WTC11 (cell line): ENCODE measurements around the gene SLC38A10. TPM values are rescaled to one million over a fixed set of nuclear protein-coding genes. Genes with fewer than 3 reads are reported as not detected.

Experiments
- ATAC-seq: fragments of 200-7000 bp; cut with Tn5 transposase; 2 replicates; pipeline ENCODE4 v1.10.0; 2021; ENCODE audit warnings: mild to moderate bottlenecking, moderate library complexity
- CTCF ChIA-PET: fragments of 300-600 bp; sonication (Branson Sonifier 250); formaldehyde crosslinking; loops from one replicate; lab custom pipeline; 2021; ENCODE audit warnings: antibody characterized with exemption; lab: Charles Lee
- POLR2A ChIA-PET: fragments of 350-600 bp; sonication (Branson Sonifier 250); formaldehyde crosslinking; loops from one replicate; lab custom pipeline; 2021; ENCODE audit warnings: antibody characterized with exemption; lab: Charles Lee
- DNase-seq: peaks from one replicate; pipeline ENCODE4 v3.0.0; 2021; ENCODE audit warnings: low spot score
- H3K27ac Mint-ChIP-seq: 2 replicates; pipeline ENCODE4 v1.8.0; 2021; ENCODE audit warnings: mixed read lengths
- H3K27me3 Mint-ChIP-seq: 2 replicates; pipeline ENCODE4 v1.8.0; 2021; ENCODE audit warnings: low read depth, mild to moderate bottlenecking, moderate library complexity, mixed read lengths
- H3K36me3 Mint-ChIP-seq: 2 replicates; pipeline ENCODE4 v1.8.0; 2021; ENCODE audit warnings: mixed read lengths
- H3K4me1 Mint-ChIP-seq: 2 replicates; pipeline ENCODE4 v1.8.0; 2022; ENCODE audit warnings: mixed read lengths
- H3K4me3 Mint-ChIP-seq: 2 replicates; pipeline ENCODE4 v1.8.0; 2021; ENCODE audit warnings: mild to moderate bottlenecking, moderate library complexity, mixed read lengths
- H3K9me3 Mint-ChIP-seq: 2 replicates; pipeline ENCODE4 v1.8.0; 2021; ENCODE audit warnings: mixed read lengths
- ATF1 ChIP-seq: sonication (generic); formaldehyde crosslinking; IDR thresholded peaks from 2 replicates; pipeline ENCODE4 v1.8.1; 2023; ENCODE audit warnings: mild to moderate bottlenecking, moderate library complexity, missing genetic modification reagents
- GABPB1 ChIP-seq: sonication (generic); formaldehyde crosslinking; IDR thresholded peaks from 2 replicates; pipeline ENCODE4 v1.8.1; 2023; ENCODE audit warnings: mild to moderate bottlenecking, missing genetic modification reagents
- HMGA2 ChIP-seq: fragments of 250-450 bp; sonication (Bioruptor Pico); IDR thresholded peaks from 2 replicates; pipeline ENCODE4 v1.4.0; 2021; ENCODE audit warnings: mild to moderate bottlenecking, moderate library complexity
- MYBL2 ChIP-seq: sonication (generic); formaldehyde crosslinking; IDR thresholded peaks from 2 replicates; pipeline ENCODE4 v1.8.1; 2023; ENCODE audit warnings: mild to moderate bottlenecking, moderate library complexity, missing genetic modification reagents
- NFYB ChIP-seq: sonication (generic); formaldehyde crosslinking; conservative IDR thresholded peaks from 2 replicates; pipeline ENCODE4 v1.8.0; 2022; ENCODE audit warnings: low read depth, missing genetic modification reagents
- PRRX2 ChIP-seq: fragments of 250-450 bp; sonication (Bioruptor Pico); IDR thresholded peaks from 2 replicates; pipeline ENCODE4 v1.8.0; 2021; ENCODE audit warnings: mild to moderate bottlenecking
- TEAD4 ChIP-seq: sonication (generic); formaldehyde crosslinking; IDR thresholded peaks from 2 replicates; pipeline ENCODE4 v1.8.0; 2022; ENCODE audit warnings: mild to moderate bottlenecking, missing genetic modification reagents
- ZNF138 ChIP-seq: sonication (generic); formaldehyde crosslinking; conservative IDR thresholded peaks from 2 replicates; pipeline ENCODE4 v1.8.1; 2022; ENCODE audit warnings: mild to moderate bottlenecking, moderate library complexity, missing genetic modification reagents
- ZNF263 ChIP-seq: sonication (generic); formaldehyde crosslinking; IDR thresholded peaks from 2 replicates; pipeline ENCODE4 v1.8.1; 2022; ENCODE audit warnings: low read depth, mild to moderate bottlenecking, moderate library complexity, missing genetic modification reagents
- total RNA-seq: library from RNA; stranded (reverse); gene quantifications from 3 replicates; pipeline ENCODE4 v1.2.3, GENCODE V29; 2021
- TF ChIP-seq, protein P1 (sequence below): sonication (generic); formaldehyde crosslinking; IDR thresholded peaks from 2 replicates; pipeline ENCODE4 v1.8.1; 2023; ENCODE audit warnings: mild to moderate bottlenecking, missing genetic modification reagents, borderline replicate concordance
- TF ChIP-seq, protein P2 (sequence below): sonication (generic); formaldehyde crosslinking; IDR thresholded peaks from 2 replicates; pipeline ENCODE4 v1.8.0; 2022; ENCODE audit warnings: mild to moderate bottlenecking, missing genetic modification reagents
- TF ChIP-seq, protein P3 (sequence below): sonication (generic); formaldehyde crosslinking; IDR thresholded peaks from 2 replicates; pipeline ENCODE4 v1.8.0; 2022; ENCODE audit warnings: mild to moderate bottlenecking, missing genetic modification reagents
- TF ChIP-seq, protein P4 (sequence below): fragments of 250-450 bp; sonication (Bioruptor Pico); IDR thresholded peaks from 2 replicates; pipeline ENCODE4 v1.9.0; 2021; ENCODE audit warnings: mild to moderate bottlenecking
- TF ChIP-seq, protein P5 (sequence below): fragments of 250-450 bp; sonication (Bioruptor Pico); IDR thresholded peaks from 2 replicates; pipeline ENCODE4 v1.9.0; 2021; ENCODE audit warnings: mild to moderate bottlenecking, borderline replicate concordance
- TF ChIP-seq, protein P6 (sequence below): sonication (generic); formaldehyde crosslinking; IDR thresholded peaks from 2 replicates; pipeline ENCODE4 v1.8.1; 2022; ENCODE audit warnings: missing genetic modification reagents, borderline replicate concordance
- TF ChIP-seq, protein P7 (sequence below): fragments of 250-450 bp; sonication (Bioruptor Pico); IDR thresholded peaks from 2 replicates; pipeline ENCODE4 v1.9.0; 2021; ENCODE audit warnings: moderate library complexity, mild to moderate bottlenecking, inconsistent platforms, borderline replicate concordance

SLC38A10 gene
- total RNA-seq, 1 experiment from 2014 or later, result 47.0 TPM

DNA sequence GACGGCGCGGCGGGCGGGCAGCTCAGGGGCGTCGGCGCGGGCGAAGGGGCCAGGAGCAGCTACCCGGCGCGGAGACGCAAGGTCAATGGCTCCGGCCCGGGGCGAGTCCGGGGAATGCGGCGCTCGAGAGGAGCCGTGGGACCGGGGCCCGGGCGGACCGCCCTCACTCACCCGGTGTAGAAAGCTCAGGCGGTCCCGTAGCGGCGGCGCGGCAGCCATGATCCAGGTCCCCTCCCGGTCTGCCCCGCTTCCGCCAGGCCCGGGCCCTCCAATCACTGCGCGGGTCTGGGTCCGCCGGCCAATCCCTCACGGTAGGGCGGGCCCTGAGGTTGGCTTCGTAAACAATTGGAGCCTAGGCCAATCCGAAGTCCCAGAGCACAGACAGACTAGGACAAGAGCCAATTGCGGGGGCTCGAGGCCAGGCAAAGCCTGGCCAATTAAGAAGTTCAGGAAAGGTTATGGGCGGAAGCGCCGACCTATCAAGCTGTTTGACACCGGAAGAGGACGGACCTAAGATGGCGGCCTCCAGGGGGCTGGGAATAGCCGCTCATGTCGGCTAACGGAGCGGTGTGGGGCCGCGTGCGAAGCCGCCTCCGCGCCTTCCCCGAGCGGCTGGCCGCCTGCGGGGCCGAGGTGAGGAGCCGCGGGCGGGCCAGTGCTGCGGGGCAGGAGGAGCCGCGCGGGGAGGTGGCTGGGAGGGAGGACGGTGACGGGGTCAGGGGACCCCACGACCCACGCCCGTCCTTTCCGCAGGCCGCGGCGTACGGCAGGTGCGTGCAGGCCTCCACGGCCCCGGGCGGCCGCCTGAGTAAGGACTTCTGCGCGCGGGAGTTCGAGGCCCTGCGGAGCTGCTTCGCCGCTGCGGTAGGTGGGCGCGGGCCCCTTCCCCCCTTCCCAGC is 56.0 kb downstream of the SLC38A10 start, which contains the start of the genes NDUFAF8 and TEPSIN (continued):
- TF ChIP-seq, protein P1, sequence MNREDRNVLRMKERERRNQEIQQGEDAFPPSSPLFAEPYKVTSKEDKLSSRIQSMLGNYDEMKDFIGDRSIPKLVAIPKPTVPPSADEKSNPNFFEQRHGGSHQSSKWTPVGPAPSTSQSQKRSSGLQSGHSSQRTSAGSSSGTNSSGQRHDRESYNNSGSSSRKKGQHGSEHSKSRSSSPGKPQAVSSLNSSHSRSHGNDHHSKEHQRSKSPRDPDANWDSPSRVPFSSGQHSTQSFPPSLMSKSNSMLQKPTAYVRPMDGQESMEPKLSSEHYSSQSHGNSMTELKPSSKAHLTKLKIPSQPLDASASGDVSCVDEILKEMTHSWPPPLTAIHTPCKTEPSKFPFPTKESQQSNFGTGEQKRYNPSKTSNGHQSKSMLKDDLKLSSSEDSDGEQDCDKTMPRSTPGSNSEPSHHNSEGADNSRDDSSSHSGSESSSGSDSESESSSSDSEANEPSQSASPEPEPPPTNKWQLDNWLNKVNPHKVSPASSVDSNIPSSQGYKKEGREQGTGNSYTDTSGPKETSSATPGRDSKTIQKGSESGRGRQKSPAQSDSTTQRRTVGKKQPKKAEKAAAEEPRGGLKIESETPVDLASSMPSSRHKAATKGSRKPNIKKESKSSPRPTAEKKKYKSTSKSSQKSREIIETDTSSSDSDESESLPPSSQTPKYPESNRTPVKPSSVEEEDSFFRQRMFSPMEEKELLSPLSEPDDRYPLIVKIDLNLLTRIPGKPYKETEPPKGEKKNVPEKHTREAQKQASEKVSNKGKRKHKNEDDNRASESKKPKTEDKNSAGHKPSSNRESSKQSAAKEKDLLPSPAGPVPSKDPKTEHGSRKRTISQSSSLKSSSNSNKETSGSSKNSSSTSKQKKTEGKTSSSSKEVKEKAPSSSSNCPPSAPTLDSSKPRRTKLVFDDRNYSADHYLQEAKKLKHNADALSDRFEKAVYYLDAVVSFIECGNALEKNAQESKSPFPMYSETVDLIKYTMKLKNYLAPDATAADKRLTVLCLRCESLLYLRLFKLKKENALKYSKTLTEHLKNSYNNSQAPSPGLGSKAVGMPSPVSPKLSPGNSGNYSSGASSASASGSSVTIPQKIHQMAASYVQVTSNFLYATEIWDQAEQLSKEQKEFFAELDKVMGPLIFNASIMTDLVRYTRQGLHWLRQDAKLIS, result no peak
- TF ChIP-seq PRRX2 (CRISPR knock-in tag), result no peak
- TF ChIP-seq TEAD4 (CRISPR knock-in tag), result no peak
- TF ChIP-seq, protein P2, sequence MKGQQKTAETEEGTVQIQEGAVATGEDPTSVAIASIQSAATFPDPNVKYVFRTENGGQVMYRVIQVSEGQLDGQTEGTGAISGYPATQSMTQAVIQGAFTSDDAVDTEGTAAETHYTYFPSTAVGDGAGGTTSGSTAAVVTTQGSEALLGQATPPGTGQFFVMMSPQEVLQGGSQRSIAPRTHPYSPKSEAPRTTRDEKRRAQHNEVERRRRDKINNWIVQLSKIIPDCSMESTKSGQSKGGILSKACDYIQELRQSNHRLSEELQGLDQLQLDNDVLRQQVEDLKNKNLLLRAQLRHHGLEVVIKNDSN (CRISPR knock-in tag), result peak; percentile 8; the same call in 1 of the 2 replicates
- TF ChIP-seq, protein P3, sequence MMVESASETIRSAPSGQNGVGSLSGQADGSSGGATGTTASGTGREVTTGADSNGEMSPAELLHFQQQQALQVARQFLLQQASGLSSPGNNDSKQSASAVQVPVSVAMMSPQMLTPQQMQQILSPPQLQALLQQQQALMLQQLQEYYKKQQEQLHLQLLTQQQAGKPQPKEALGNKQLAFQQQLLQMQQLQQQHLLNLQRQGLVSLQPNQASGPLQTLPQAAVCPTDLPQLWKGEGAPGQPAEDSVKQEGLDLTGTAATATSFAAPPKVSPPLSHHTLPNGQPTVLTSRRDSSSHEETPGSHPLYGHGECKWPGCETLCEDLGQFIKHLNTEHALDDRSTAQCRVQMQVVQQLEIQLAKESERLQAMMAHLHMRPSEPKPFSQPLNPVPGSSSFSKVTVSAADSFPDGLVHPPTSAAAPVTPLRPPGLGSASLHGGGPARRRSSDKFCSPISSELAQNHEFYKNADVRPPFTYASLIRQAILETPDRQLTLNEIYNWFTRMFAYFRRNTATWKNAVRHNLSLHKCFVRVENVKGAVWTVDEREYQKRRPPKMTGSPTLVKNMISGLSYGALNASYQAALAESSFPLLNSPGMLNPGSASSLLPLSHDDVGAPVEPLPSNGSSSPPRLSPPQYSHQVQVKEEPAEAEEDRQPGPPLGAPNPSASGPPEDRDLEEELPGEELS, result 0 out of 2 replicates have a peak, but pooled peaks have one; percentile 9
- TF ChIP-seq NFYB, result peak; percentile 100
- TF ChIP-seq, protein P4, sequence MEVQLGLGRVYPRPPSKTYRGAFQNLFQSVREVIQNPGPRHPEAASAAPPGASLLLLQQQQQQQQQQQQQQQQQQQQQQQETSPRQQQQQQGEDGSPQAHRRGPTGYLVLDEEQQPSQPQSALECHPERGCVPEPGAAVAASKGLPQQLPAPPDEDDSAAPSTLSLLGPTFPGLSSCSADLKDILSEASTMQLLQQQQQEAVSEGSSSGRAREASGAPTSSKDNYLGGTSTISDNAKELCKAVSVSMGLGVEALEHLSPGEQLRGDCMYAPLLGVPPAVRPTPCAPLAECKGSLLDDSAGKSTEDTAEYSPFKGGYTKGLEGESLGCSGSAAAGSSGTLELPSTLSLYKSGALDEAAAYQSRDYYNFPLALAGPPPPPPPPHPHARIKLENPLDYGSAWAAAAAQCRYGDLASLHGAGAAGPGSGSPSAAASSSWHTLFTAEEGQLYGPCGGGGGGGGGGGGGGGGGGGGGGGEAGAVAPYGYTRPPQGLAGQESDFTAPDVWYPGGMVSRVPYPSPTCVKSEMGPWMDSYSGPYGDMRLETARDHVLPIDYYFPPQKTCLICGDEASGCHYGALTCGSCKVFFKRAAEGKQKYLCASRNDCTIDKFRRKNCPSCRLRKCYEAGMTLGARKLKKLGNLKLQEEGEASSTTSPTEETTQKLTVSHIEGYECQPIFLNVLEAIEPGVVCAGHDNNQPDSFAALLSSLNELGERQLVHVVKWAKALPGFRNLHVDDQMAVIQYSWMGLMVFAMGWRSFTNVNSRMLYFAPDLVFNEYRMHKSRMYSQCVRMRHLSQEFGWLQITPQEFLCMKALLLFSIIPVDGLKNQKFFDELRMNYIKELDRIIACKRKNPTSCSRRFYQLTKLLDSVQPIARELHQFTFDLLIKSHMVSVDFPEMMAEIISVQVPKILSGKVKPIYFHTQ (CRISPR knock-in tag), result no peak
- no peak for TF ChIP-seq ZNF263
- TF ChIP-seq ZNF138 (CRISPR knock-in tag), result no peak
- TF ChIP-seq GABPB1, result no peak
- TF ChIP-seq, all 79 proteins: peak for 20

DNA sequence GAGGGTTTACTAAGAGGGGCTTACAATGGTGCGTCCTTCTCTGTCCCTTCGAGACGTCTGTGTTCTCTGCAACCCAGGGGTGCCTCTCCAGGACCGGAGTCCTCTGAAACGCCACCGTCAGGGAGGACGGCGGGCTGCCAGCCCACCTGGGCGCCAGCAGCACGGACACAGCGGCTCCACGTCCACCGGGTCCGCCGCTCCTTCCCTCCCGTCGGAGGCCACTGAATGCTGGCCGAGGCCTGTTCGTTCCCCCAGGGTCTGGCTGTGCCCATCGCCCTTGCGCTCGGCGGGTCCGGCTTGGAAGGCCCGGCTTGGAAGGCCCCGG is 56.7 kb downstream of the SLC38A10 start:
- no peak for ATAC-seq
- Mint-ChIP-seq H3K4me3 (peak overlapping the region; percentile 70), H3K27ac (no peak overlapping the region), H3K9me3 (no peaks in the 10 kb centered on the region), H3K27me3 (no peaks in the 10 kb centered on the region), H3K4me1 (peaks cover 27% of the 10 kb centered on the region), H3K36me3 (no peaks in the 10 kb centered on the region)
- ChIA-PET POLR2A (interaction anchor here (0.7 to 1.1 kb wide), 4 partner anchors 16 to 157 kb away, joined by 3 to 9 read pairs (median 3); partner anchors contain the start of genes BAHCC1 and CEP131), CTCF (interaction anchor here (1.0 to 2.1 kb wide), 18 partner anchors 8 to 316 kb away, joined by 3 to 14 read pairs (median 4); partner anchors contain the start of gene CEP131)
- no peak for DNase-seq
- TF ChIP-seq, protein P5, sequence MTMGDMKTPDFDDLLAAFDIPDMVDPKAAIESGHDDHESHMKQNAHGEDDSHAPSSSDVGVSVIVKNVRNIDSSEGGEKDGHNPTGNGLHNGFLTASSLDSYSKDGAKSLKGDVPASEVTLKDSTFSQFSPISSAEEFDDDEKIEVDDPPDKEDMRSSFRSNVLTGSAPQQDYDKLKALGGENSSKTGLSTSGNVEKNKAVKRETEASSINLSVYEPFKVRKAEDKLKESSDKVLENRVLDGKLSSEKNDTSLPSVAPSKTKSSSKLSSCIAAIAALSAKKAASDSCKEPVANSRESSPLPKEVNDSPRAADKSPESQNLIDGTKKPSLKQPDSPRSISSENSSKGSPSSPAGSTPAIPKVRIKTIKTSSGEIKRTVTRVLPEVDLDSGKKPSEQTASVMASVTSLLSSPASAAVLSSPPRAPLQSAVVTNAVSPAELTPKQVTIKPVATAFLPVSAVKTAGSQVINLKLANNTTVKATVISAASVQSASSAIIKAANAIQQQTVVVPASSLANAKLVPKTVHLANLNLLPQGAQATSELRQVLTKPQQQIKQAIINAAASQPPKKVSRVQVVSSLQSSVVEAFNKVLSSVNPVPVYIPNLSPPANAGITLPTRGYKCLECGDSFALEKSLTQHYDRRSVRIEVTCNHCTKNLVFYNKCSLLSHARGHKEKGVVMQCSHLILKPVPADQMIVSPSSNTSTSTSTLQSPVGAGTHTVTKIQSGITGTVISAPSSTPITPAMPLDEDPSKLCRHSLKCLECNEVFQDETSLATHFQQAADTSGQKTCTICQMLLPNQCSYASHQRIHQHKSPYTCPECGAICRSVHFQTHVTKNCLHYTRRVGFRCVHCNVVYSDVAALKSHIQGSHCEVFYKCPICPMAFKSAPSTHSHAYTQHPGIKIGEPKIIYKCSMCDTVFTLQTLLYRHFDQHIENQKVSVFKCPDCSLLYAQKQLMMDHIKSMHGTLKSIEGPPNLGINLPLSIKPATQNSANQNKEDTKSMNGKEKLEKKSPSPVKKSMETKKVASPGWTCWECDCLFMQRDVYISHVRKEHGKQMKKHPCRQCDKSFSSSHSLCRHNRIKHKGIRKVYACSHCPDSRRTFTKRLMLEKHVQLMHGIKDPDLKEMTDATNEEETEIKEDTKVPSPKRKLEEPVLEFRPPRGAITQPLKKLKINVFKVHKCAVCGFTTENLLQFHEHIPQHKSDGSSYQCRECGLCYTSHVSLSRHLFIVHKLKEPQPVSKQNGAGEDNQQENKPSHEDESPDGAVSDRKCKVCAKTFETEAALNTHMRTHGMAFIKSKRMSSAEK, result no peak
- TF ChIP-seq ATF1 (CRISPR knock-in tag) (no peak), MYBL2 (CRISPR knock-in tag) (no peak), HMGA2 (CRISPR knock-in tag) (no peak)
- TF ChIP-seq, protein P6, sequence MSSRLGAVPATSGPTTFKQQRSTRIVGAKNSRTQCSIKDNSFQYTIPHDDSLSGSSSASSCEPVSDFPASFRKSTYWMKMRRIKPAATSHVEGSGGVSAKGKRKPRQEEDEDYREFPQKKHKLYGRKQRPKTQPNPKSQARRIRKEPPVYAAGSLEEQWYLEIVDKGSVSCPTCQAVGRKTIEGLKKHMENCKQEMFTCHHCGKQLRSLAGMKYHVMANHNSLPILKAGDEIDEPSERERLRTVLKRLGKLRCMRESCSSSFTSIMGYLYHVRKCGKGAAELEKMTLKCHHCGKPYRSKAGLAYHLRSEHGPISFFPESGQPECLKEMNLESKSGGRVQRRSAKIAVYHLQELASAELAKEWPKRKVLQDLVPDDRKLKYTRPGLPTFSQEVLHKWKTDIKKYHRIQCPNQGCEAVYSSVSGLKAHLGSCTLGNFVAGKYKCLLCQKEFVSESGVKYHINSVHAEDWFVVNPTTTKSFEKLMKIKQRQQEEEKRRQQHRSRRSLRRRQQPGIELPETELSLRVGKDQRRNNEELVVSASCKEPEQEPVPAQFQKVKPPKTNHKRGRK (CRISPR knock-in tag), result no peak
- TF ChIP-seq, protein P7, sequence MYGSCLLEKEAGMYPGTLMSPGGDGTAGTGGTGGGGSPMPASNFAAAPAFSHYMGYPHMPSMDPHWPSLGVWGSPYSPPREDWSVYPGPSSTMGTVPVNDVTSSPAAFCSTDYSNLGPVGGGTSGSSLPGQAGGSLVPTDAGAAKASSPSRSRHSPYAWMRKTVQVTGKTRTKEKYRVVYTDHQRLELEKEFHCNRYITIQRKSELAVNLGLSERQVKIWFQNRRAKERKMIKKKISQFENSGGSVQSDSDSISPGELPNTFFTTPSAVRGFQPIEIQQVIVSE (CRISPR knock-in tag), result no peak
